Dendritic cell treated with granulocyte-macrophage colony-stimulating factor and Interleukin-4, amounts not matched to agents 40 ng/mL and 50 ng/mL, for 4 days (primary cell): ENCODE measurements around the gene ACTN4.

Experiments used
- H3K27ac Mint-ChIP-seq: one replicate; pipeline ENCODE4 v1.8.0; 2022; ENCODE audit warnings: mild to moderate bottlenecking, mixed read lengths
- H3K27me3 Mint-ChIP-seq: one replicate; pipeline ENCODE4 v1.8.0; 2022; ENCODE audit warnings: mild to moderate bottlenecking, mixed read lengths
- H3K36me3 Mint-ChIP-seq: one replicate; pipeline ENCODE4 v1.8.0; 2022; ENCODE audit warnings: low read depth, mixed read lengths
- H3K4me1 Mint-ChIP-seq: one replicate; pipeline ENCODE4 v1.8.0; 2022; ENCODE audit warnings: low read depth, mixed read lengths
- H3K4me3 Mint-ChIP-seq: one replicate; pipeline ENCODE4 v1.8.0; 2022; ENCODE audit warnings: mild to moderate bottlenecking, moderate library complexity, mixed read lengths
- H3K9me3 Mint-ChIP-seq: one replicate; pipeline ENCODE4 v1.8.0; 2022; ENCODE audit warnings: mixed read lengths
- intact Hi-C: fragments of 100-400 bp; cut with micrococcal nuclease; formaldehyde crosslinking; loops from one replicate; pipeline ENCODE4 v1.15.0; 2022

Gene ACTN4

GRCh38 chr19:38660724-38661123 lies 13.3 kb downstream of the ACTN4 start:
- intact Hi-C loops: no loop called here
- Mint-ChIP-seq H3K36me3 (peaks cover 60% of the 10 kb centered on the region), H3K9me3 (no peaks in the 10 kb centered on the region), H3K4me3 (no peak overlapping the region), H3K4me1 (peaks cover 77% of the 10 kb centered on the region), H3K27me3 (no peaks in the 10 kb centered on the region), H3K27ac (no peak overlapping the region)

GRCh38 chr19:38661136-38661535 lies 13.7 kb downstream of the ACTN4 start:
- intact Hi-C loops: no loop called here
- no peaks in the 10 kb centered on the region for H3K9me3 Mint-ChIP-seq
- H3K36me3 Mint-ChIP-seq: peaks cover 56% of the 10 kb centered on the region
- H3K27me3 Mint-ChIP-seq: no peaks in the 10 kb centered on the region
- H3K4me1 Mint-ChIP-seq: peaks cover 77% of the 10 kb centered on the region
- no peak overlapping the region for H3K4me3 Mint-ChIP-seq
- no peak overlapping the region for H3K27ac Mint-ChIP-seq

GRCh38 chr19:38661996-38662395 lies 14.5 kb downstream of the ACTN4 start:
- Mint-ChIP-seq H3K36me3 (peaks cover 47% of the 10 kb centered on the region), H3K27ac (peak overlapping the region; percentile 59)

GRCh38 chr19:38662537-38663155 lies 15.2 kb downstream of the ACTN4 start:
- intact Hi-C loops: no loop called here
- peak overlapping the region; percentile 59 for H3K27ac Mint-ChIP-seq

More at GRCh38 chr19:38661996-38662395, 14.5 kb downstream of the ACTN4 start:
- Mint-ChIP-seq H3K4me3 (no peak overlapping the region), H3K9me3 (no peaks in the 10 kb centered on the region), H3K27me3 (no peaks in the 10 kb centered on the region), H3K4me1 (peaks cover 78% of the 10 kb centered on the region)
- intact Hi-C loops: no loop called here

GRCh38 chr19:38663156-38663651 lies 15.8 kb downstream of the ACTN4 start:
- peaks cover 37% of the 10 kb centered on the region for H3K36me3 Mint-ChIP-seq
- H3K4me3 Mint-ChIP-seq: no peak overlapping the region
- intact Hi-C loops: no loop called here
- H3K27ac Mint-ChIP-seq: peak overlapping the region; percentile 59
- no peaks in the 10 kb centered on the region for H3K27me3 Mint-ChIP-seq
- peaks cover 79% of the 10 kb centered on the region for H3K4me1 Mint-ChIP-seq
- no peaks in the 10 kb centered on the region for H3K9me3 Mint-ChIP-seq

More at GRCh38 chr19:38662537-38663155, 15.2 kb downstream of the ACTN4 start:
- no peak overlapping the region for H3K4me3 Mint-ChIP-seq
- no peaks in the 10 kb centered on the region for H3K9me3 Mint-ChIP-seq
- H3K4me1 Mint-ChIP-seq: peaks cover 79% of the 10 kb centered on the region
- no peaks in the 10 kb centered on the region for H3K27me3 Mint-ChIP-seq
- H3K36me3 Mint-ChIP-seq: peaks cover 41% of the 10 kb centered on the region

- Mint-ChIP-seq H3K27me3 (no peaks in the 10 kb centered on the region), H3K4me3 (no peak overlapping the region), H3K4me1 (peaks cover 84% of the 10 kb centered on the region), H3K27ac (peak overlapping the region; percentile 45), H3K36me3 (peaks cover 41% of the 10 kb centered on the region), H3K9me3 (no peaks in the 10 kb centered on the region)
- intact Hi-C loops: no loop called here
Observed at GRCh38 chr19:38663957-38664502, 16.6 kb downstream of the ACTN4 start.

GRCh38 chr19:38664503-38665211 lies 17.2 kb downstream of the ACTN4 start:
- Mint-ChIP-seq H3K27me3 (no peaks in the 10 kb centered on the region), H3K27ac (peak overlapping the region; percentile 45), H3K4me3 (no peak overlapping the region), H3K9me3 (no peaks in the 10 kb centered on the region), H3K4me1 (peaks cover 90% of the 10 kb centered on the region), H3K36me3 (peaks cover 45% of the 10 kb centered on the region)
- intact Hi-C loops: no loop called here

GRCh38 chr19:38665219-38665931 lies 17.9 kb downstream of the ACTN4 start:
- Mint-ChIP-seq H3K27ac (peak overlapping the region; percentile 84), H3K36me3 (peaks cover 47% of the 10 kb centered on the region), H3K4me1 (peaks cover 97% of the 10 kb centered on the region), H3K27me3 (no peaks in the 10 kb centered on the region), H3K9me3 (no peaks in the 10 kb centered on the region), H3K4me3 (no peak overlapping the region)
- intact Hi-C loops: no loop called here

- Mint-ChIP-seq H3K4me1 (peaks cover 97% of the 10 kb centered on the region), H3K27me3 (no peaks in the 10 kb centered on the region), H3K36me3 (peaks cover 39% of the 10 kb centered on the region), H3K4me3 (no peak overlapping the region), H3K27ac (peak overlapping the region; percentile 84), H3K9me3 (no peaks in the 10 kb centered on the region)
- intact Hi-C loops: no loop called here
Observed at GRCh38 chr19:38665950-38666662, 18.7 kb downstream of the ACTN4 start.

- Mint-ChIP-seq H3K27me3 (no peaks in the 10 kb centered on the region), H3K27ac (peak overlapping the region; percentile 84), H3K4me3 (peak overlapping the region; percentile 30), H3K4me1 (peaks cover 99% of the 10 kb centered on the region), H3K36me3 (peaks cover 32% of the 10 kb centered on the region), H3K9me3 (no peaks in the 10 kb centered on the region)
- intact Hi-C loops: no loop called here
Observed at GRCh38 chr19:38666663-38667511, 19.4 kb downstream of the ACTN4 start.

GRCh38 chr19:38667661-38668171 lies 20.3 kb downstream of the ACTN4 start:
- H3K9me3 Mint-ChIP-seq: no peaks in the 10 kb centered on the region

GRCh38 chr19:38669552-38669951 lies 22.1 kb downstream of the ACTN4 start:
- Mint-ChIP-seq H3K9me3 (no peaks in the 10 kb centered on the region), H3K27ac (peak overlapping the region; percentile 84), H3K4me3 (no peak overlapping the region), H3K36me3 (peaks cover 28% of the 10 kb centered on the region), H3K27me3 (no peaks in the 10 kb centered on the region), H3K4me1 (peaks cover 87% of the 10 kb centered on the region)
- intact Hi-C loops: loop anchor here (2.0 kb wide), 1 partner anchor 17 kb away; no protein-coding TSS in a partner anchor

More at GRCh38 chr19:38667661-38668171, 20.3 kb downstream of the ACTN4 start:
- Mint-ChIP-seq H3K4me3 (no peak overlapping the region), H3K4me1 (peaks cover 97% of the 10 kb centered on the region), H3K27ac (peak overlapping the region; percentile 84), H3K36me3 (peaks cover 36% of the 10 kb centered on the region), H3K27me3 (no peaks in the 10 kb centered on the region)
- intact Hi-C loops: loop anchor here (2.0 kb wide), 1 partner anchor 15 kb away; no protein-coding TSS in a partner anchor
